LNCaP clone FGC (cell line): ENCODE data around the gene JAK3.
"Not testable (repeated sequence)": the region's sequence is repeated elsewhere in the genome, so short reads cannot be mapped to it uniquely, and the experiment has no call there.

Experiments used
- DNase-seq: peaks from one replicate; pipeline ENCODE4 v3.0.0-alpha.2; 2011; ENCODE audit warnings: low read depth
- H3K4me3 ChIP-seq: 2 replicates; pipeline ENCODE4 v1.5.1; 2011; ENCODE audit warnings: mild to moderate bottlenecking, low read depth, low read length, control low read depth
- TF ChIP-seq, protein P1 (sequence below): IDR thresholded peaks from 2 replicates; pipeline ENCODE4 v1.5.1; 2012; ENCODE audit warnings: mild to moderate bottlenecking; ENCODE audit not compliant: control insufficient read depth, insufficient read depth; ENCODE audit errors: extremely low read depth

The JAK3 gene

GRCh38 chr19:17847538-17848366 is at the start of gene JAK3:
Gene JAK3 (minus strand): TSS chr19:17847982. CDS start chr19:17844417, 3,565 bp downstream.
- TF ChIP-seq, protein P1, sequence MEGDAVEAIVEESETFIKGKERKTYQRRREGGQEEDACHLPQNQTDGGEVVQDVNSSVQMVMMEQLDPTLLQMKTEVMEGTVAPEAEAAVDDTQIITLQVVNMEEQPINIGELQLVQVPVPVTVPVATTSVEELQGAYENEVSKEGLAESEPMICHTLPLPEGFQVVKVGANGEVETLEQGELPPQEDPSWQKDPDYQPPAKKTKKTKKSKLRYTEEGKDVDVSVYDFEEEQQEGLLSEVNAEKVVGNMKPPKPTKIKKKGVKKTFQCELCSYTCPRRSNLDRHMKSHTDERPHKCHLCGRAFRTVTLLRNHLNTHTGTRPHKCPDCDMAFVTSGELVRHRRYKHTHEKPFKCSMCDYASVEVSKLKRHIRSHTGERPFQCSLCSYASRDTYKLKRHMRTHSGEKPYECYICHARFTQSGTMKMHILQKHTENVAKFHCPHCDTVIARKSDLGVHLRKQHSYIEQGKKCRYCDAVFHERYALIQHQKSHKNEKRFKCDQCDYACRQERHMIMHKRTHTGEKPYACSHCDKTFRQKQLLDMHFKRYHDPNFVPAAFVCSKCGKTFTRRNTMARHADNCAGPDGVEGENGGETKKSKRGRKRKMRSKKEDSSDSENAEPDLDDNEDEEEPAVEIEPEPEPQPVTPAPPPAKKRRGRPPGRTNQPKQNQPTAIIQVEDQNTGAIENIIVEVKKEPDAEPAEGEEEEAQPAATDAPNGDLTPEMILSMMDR, result no peak
- no peak for DNase-seq
- no peak within 1 kb of the TSS for H3K4me3 ChIP-seq

DNA sequence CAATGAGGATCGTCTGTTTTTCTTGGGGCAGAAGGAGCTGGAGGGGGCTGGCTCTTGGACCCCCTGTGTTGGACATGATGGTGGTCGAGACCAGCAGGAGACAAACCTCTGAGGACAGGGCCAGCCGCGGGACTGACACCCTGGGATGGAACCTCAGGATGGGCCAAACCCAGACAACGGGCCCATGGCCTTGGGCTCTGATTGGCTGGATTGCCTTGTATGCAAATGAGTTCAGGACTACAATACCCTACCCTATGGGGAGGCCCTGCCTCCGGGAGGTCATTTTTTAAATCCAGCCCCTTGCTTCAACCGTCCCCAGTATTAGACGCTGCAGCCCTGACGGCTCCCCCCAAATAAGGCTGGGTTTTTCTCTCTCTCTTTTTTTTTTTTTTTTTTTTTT is 46.0 kb upstream of the JAK3 start:
- H3K4me3 ChIP-seq, result no peak overlapping the region
- TF ChIP-seq, protein P1, result no peak
- DNase-seq, result no peak

DNA sequence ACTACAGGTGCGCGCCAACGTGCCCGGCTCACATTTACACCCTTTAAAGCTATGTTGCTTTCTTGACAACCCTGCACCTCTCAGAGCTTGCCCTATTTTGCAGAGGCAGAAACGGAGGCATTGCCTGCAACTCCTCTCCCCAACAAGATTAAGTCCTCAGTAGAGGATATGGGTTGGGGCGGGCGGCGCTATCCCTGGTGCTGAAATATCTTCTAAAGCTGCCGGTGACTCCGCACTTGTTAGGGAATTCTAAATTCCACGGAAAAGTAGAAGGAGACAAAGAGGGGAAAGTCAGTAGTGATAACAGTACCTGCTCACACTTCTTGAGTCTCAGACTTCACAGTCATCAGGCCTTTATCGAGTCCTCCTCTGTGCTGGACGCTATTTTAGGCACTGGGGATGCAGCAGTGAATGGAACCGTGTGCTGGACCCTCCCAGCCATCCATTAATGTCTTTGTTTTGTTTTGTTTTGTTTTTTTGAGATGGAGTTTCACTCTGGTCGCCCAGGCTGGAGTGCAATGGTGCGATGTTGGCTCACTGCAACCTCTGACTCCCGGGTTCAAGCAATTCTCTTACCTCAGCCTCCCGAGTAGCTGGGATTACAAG is 41.9 kb upstream of the JAK3 start:
- TF ChIP-seq, protein P1, result no peak
- DNase-seq, result no peak
- H3K4me3 ChIP-seq, result no peak overlapping the region

GRCh38 chr19:17888260-17888659 is 40.5 kb upstream of the JAK3 start:
- no peak for DNase-seq
- H3K4me3 ChIP-seq, result no peak overlapping the region
- TF ChIP-seq, protein P1, result no peak

DNA sequence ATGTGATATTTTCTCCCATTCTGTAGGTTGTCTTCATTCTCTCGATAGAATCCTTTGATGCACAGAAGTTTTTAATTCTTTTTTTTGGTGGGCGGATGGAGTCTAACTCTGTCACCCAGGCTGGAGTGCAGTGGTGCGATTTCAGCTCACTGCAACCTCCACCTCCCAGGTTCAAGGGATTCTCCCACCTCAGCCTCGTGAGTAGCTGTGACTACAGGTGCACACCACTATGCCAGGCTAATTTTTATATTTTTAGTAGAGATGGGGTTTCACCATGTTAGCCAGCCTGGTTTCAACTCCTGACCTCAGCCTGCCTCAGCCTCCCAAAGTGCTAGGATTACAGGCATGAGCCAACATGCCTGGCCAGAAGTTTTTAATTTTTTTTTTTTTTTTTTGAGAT is 39.4 kb upstream of the JAK3 start:
- not testable (repeated sequence) for DNase-seq, H3K4me3 ChIP-seq

- DNase-seq, result no peak
- no peak overlapping the region for H3K4me3 ChIP-seq
- TF ChIP-seq, protein P1, result no peak
Observed at GRCh38 chr19:17886515-17886914, 38.7 kb upstream of the JAK3 start.

GRCh38 chr19:17883627-17884410 is 36.0 kb upstream of the JAK3 start:
- no peak for DNase-seq
- TF ChIP-seq, protein P1, result no peak
- no peak overlapping the region for H3K4me3 ChIP-seq
